Activated CD8-positive, alpha-beta T cell treated with anti-CD3 and anti-CD28 coated beads for 36 hours (primary cell): ENCODE results near the gene IZUMO4. TPM values are rescaled to one million over a fixed set of nuclear protein-coding genes. Genes with fewer than 3 reads are reported as not detected.

Experiments used
- ATAC-seq: fragments of 200-7000 bp; cut with Tn5 transposase; one replicate; pipeline ENCODE4 v1.10.0; 2021; ENCODE audit warnings: mild to moderate bottlenecking, moderate library complexity
- CTCF ChIA-PET: fragments of 350-600 bp; sonication (Branson Sonifier 250); formaldehyde crosslinking; loops from one replicate; lab custom pipeline; 2021; ENCODE audit warnings: antibody characterized with exemption; lab: Charles Lee
- POLR2A ChIA-PET: fragments of 350-600 bp; sonication (Branson Sonifier 250); formaldehyde crosslinking; loops from one replicate; lab custom pipeline; 2021; ENCODE audit warnings: antibody characterized with exemption; lab: Charles Lee
- DNase-seq: peaks from one replicate; pipeline ENCODE4 v3.0.0-alpha.2; 2020
- H3K27ac Mint-ChIP-seq: one replicate; pipeline ENCODE4 v1.8.0; 2021; ENCODE audit warnings: mild to moderate bottlenecking, mixed read lengths
- H3K27me3 Mint-ChIP-seq: one replicate; pipeline ENCODE4 v1.8.0; 2021; ENCODE audit warnings: mixed read lengths
- H3K36me3 Mint-ChIP-seq: one replicate; pipeline ENCODE4 v1.8.0; 2021; ENCODE audit warnings: low read depth, mixed read lengths
- H3K4me1 Mint-ChIP-seq: one replicate; pipeline ENCODE4 v1.8.0; 2021; ENCODE audit warnings: low read depth, mixed read lengths
- H3K4me3 Mint-ChIP-seq: one replicate; pipeline ENCODE4 v1.8.0; 2021; ENCODE audit warnings: mild to moderate bottlenecking, moderate library complexity, mixed read lengths
- H3K9me3 Mint-ChIP-seq: one replicate; pipeline ENCODE4 v1.8.0; 2021; ENCODE audit warnings: mixed read lengths
- intact Hi-C: fragments of 100-400 bp; cut with micrococcal nuclease; formaldehyde crosslinking; loops from one replicate; pipeline ENCODE4 v1.10.0; 2022
- total RNA-seq, 2 experiments: library from RNA; stranded (reverse); gene quantifications; one replicate each; pipeline ENCODE4 v1.2.3, GENCODE V29; 2021
- TF ChIP-seq, protein P1 (sequence below): fragments of 200-600 bp; IDR thresholded peaks from one replicate; pipeline ENCODE4 v1.8.0; 2022; ENCODE audit warnings: antibody characterized with exemption, mild to moderate bottlenecking

Gene IZUMO4
- total RNA-seq, 2 experiments from 2014 or later: 22.6 to 23.0 TPM

DNA sequence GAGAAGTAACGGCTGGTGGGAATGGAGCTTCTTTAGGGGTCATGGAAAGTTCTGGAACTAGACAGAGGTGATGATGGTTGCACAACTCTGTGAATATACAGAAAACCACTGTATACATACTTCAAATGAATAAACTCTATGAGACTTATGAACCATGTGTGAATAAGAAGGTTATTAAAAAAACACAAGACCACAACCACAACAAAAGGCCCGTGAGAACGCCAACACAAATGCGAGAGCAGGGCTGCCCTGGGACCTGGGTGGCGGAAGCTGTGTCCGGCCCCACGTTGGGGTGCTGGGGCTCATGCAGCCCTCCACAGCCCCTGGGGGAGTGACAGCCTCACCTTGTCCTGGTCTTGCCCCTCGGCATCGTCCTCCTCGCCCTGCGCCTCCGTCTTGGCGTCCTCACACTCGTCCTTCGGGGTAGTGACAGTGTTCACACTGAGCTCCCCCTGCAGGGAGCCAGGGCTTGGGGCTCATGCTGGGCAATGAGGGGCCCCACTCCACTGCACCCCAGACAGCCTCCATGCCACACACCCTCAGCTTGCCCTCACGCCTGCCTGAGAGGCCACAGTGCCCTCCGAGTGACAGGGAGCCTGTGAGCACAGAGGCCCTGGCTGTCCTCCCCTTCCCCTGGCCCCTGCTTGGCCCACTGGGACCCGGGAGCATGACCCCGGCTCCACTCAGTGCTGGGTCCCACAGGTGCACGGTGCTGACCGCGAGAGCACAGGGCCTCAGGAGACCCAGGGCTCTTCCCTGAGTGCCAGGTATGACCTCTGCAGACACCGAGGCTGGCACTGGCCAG, 16.0 kb downstream of the IZUMO4 start:
- peaks cover 12% of the 10 kb centered on the region for H3K4me1 Mint-ChIP-seq
- no peak for DNase-seq
- no peaks in the 10 kb centered on the region for H3K9me3 Mint-ChIP-seq
- peaks cover 28% of the 10 kb centered on the region for H3K36me3 Mint-ChIP-seq
- ChIA-PET CTCF (interaction anchor here (0.9 kb wide), 1 partner anchor 93 kb away, joined by 3 read pairs; no protein-coding TSS in a partner anchor), POLR2A (interaction anchor here (0.9 to 1.8 kb wide), 2 partner anchors 11 to 30 kb away, joined by 3 to 5 read pairs; no protein-coding TSS in a partner anchor)
- no peak overlapping the region for H3K4me3 Mint-ChIP-seq
- TF ChIP-seq, protein P1, sequence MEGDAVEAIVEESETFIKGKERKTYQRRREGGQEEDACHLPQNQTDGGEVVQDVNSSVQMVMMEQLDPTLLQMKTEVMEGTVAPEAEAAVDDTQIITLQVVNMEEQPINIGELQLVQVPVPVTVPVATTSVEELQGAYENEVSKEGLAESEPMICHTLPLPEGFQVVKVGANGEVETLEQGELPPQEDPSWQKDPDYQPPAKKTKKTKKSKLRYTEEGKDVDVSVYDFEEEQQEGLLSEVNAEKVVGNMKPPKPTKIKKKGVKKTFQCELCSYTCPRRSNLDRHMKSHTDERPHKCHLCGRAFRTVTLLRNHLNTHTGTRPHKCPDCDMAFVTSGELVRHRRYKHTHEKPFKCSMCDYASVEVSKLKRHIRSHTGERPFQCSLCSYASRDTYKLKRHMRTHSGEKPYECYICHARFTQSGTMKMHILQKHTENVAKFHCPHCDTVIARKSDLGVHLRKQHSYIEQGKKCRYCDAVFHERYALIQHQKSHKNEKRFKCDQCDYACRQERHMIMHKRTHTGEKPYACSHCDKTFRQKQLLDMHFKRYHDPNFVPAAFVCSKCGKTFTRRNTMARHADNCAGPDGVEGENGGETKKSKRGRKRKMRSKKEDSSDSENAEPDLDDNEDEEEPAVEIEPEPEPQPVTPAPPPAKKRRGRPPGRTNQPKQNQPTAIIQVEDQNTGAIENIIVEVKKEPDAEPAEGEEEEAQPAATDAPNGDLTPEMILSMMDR: no peak
- peak overlapping the region; percentile 16 for H3K27ac Mint-ChIP-seq
- intact Hi-C loops: no loop called here
- no peaks in the 10 kb centered on the region for H3K27me3 Mint-ChIP-seq
- ATAC-seq: peak; percentile 55

DNA sequence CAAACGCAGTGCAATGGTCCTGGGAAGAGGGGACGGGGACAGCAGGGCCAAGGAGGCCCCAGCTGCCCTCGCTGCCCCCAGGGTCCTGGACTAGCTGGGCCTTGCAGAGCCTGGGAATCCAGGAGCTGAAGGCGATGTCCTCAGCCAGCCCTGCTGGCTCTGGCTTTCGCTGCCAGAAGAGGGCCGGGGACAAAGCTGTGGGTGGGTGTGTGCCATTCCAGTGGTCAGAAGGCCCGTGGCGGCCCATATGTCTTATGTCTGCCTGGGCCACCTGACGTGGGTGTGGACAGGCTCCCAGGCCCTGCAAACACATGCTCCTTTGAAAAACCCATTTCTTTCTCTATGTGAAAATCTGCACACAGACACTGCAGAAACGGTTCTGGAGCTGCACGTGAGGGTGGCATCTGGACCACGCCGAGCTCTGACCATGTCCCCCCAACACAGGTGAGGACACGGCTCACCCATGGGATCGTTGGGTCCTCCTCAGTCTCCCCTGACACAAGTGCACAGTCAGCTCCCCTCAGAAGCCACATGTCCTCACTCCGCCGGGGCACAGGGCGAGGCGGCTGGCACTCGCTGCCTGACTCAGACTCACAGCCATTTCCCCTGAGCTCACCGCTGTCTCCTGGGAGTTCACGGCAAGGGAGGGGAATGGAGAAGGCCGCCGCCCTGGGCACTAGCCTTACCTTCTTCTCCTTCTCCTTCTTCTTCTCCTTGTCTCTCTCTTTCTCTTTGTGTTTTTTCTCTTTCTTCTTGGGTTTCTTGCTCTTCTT, 16.9 kb downstream of the IZUMO4 start:
- Mint-ChIP-seq H3K27ac (no peak overlapping the region), H3K36me3 (peaks cover 31% of the 10 kb centered on the region), H3K9me3 (no peaks in the 10 kb centered on the region), H3K4me3 (no peak overlapping the region), H3K27me3 (no peaks in the 10 kb centered on the region), H3K4me1 (peaks cover 12% of the 10 kb centered on the region)
- ATAC-seq (no peak), DNase-seq (no peak)
- TF ChIP-seq, protein P1: no peak
- ChIA-PET POLR2A (interaction anchor here (0.9 to 1.8 kb wide), 2 partner anchors 10 to 31 kb away, joined by 3 to 5 read pairs; no protein-coding TSS in a partner anchor), CTCF (interaction anchor here (0.9 kb wide), 1 partner anchor 16 kb away, joined by 3 read pairs; no protein-coding TSS in a partner anchor)
- intact Hi-C loops: no loop called here

DNA sequence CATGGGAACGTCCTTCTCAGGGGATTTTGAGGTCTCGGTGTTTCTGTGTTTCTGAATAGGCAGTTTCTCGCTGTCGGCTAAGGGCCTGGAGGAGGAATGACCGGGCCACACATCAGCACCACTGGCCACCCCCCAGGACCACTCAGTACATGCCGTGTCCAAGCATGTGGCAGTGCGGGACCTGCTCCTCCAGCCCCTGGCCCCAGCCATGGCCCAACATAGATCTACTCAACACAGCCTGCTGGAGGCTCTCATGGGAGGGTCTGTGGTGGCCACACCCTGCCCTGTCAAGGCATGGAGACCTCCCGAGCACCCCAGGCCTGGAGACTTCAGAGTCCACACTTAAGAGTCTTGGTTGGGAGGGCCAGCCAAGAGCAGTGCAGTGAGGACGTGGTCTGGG, 17.5 kb downstream of the IZUMO4 start:
- Mint-ChIP-seq H3K36me3 (peaks cover 32% of the 10 kb centered on the region), H3K4me1 (peaks cover 12% of the 10 kb centered on the region), H3K27ac (no peak overlapping the region), H3K4me3 (no peak overlapping the region), H3K27me3 (no peaks in the 10 kb centered on the region), H3K9me3 (no peaks in the 10 kb centered on the region)
- TF ChIP-seq, protein P1: no peak
- DNase-seq (no peak), ATAC-seq (no peak)
- ChIA-PET POLR2A (no interaction called here), CTCF (interaction anchor here (0.9 kb wide), 1 partner anchor 17 kb away, joined by 3 read pairs; no protein-coding TSS in a partner anchor)
- intact Hi-C loops: no loop called here

DNA sequence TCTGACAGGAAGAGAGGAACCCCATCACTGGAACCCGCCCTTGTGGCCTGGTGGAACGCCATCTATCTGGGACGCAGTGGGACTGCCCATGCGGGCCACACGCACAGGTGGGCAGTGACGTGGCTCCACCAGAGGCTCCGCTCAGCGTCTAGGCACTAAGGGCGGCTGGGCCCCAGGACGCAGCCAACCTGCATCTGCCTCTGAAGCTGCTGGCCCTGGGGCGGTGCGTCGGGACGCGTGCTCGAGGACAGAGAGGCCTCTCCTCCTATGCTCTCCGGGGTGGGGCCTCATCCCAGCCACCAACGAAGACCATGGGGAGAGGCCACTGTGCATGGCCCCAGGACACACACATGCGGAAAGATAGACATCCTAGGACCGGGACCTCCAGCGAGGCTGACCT, 18.1 kb downstream of the IZUMO4 start:
- ATAC-seq (no peak), DNase-seq (no peak)
- no peak overlapping the region for H3K27ac Mint-ChIP-seq
- POLR2A ChIA-PET: no interaction called here
- peaks cover 33% of the 10 kb centered on the region for H3K36me3 Mint-ChIP-seq
- TF ChIP-seq, protein P1: no peak
- no peak overlapping the region for H3K4me3 Mint-ChIP-seq
- CTCF ChIA-PET: no interaction called here
- no peaks in the 10 kb centered on the region for H3K27me3 Mint-ChIP-seq
- peaks cover 12% of the 10 kb centered on the region for H3K4me1 Mint-ChIP-seq
- intact Hi-C loops: no loop called here
- H3K9me3 Mint-ChIP-seq: no peaks in the 10 kb centered on the region
